Measurements from ENCODE around the gene OPA1.

- TF ChIP-seq CTCF (IDR thresholded peaks at IDR 0.05): no peak
- TF ChIP-seq POLR2A (IDR thresholded peaks at IDR 0.05): no peak
Measured at GRCh38 chr3:193729601-193730000, 136.6 kb downstream of the OPA1 start.

Data from uterus (tissue), 2 donors.